Renal cortex interstitium (tissue), 11 donors: Measurements from ENCODE around the gene PALM3. TPM values are rescaled to one million over a fixed set of nuclear protein-coding genes. Genes with fewer than 3 reads are reported as not detected.
"Not testable (repeated sequence)": the region's sequence is repeated elsewhere in the genome, so short reads cannot be mapped to it uniquely, and the experiment has no call there.

ENCODE experiments used
- DNase-seq, 11 donors: peaks; one replicate each; pipeline ENCODE4 v3.0.0-alpha.2; 2013; ENCODE audit warnings: low read depth in 9 of 11, low spot score in 4 of 11; ENCODE audit errors: extremely low read depth in 1 of 11
- polyA plus RNA-seq, 3 donors: library from polyadenylated mRNA; unstranded; fragments of 120-200 nt; gene quantifications; one replicate each; pipeline ENCODE4 v1.2.1, GENCODE V29; 2013; ENCODE audit not compliant: insufficient read length in 3 of 3

Gene PALM3
- polyA plus RNA-seq, 3 donors, result 16.3 to 31.4 (median 20.1) TPM

GRCh38 chr19:14050961-14051360 lies 10.9 kb downstream of the PALM3 start:
- DNase-seq, result not testable (repeated sequence)

GRCh38 chr19:14050512-14050911 lies 11.4 kb downstream of the PALM3 start:
- DNase-seq, result no peak

- no peak for DNase-seq
Observed at GRCh38 chr19:14048443-14049153, 13.3 kb downstream of the PALM3 start.

DNA sequence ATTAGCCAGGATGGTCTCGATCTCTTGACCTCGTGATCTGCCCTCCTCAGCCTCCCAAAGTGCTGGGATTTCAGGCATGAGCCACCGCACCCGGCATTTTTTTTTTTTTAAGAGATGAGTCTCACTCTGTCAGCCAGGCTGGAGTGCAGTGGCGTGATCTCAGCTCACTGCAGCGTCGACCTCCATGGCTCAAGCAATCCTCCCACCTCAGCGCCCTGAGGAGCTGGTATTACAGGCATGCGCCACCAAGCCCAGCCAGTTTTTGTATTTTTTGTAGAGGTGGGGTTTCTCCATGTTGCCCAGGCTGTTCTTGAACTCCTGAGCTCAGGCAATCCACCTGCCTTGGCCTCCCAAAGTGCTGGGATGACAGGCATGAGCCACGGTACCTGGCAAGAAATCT lies 14.0 kb downstream of the PALM3 start:
- not testable (repeated sequence) for DNase-seq

GRCh38 chr19:14042659-14043608 lies 18.9 kb downstream of the PALM3 start:
- DNase-seq, result peak in 7 of 11 donors; percentile 60 to 83 (median 75)

- no peak for DNase-seq
Observed at GRCh38 chr19:14039181-14039580, 22.7 kb downstream of the PALM3 start.

DNA sequence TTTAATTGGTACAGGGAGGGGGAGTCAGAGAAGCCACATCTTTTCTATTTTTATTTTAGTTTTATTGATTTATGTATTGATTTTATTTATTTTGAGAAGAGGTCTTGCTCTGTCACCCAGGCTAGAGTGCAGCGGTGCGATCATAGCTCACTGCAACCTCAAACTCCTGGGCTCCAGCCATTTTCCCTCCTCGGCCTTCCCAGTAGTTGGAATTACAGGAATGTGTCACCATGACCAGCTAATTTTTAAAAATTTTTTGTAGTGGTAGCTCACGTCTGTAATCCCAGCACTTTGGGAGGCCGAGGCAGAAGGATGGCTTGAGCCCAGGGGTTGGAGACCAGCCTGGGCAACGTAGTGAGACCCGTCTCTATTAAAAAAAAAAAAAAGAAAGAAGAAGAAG lies 26.2 kb downstream of the PALM3 start:
- DNase-seq, result no peak

DNA sequence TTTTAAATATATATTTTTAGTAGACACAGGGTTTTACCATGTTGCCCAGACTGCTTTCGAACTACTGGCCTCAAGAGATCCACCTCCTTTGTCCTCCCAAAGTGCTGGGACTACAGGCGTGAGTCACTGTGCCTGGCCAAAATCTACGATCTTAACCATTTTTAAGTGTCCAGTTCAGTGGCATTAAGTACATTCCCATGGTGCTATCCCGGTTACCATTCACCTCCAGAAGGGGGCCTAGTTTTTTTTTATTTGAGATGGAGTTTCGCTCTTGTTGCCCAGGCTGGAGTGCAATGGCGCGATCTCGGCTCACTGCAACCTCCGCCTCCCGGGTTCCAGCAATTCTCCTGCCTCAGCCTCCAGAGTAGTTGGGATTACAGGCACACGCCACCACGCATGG lies 26.7 kb downstream of the PALM3 start:
- not testable (repeated sequence) for DNase-seq

DNA sequence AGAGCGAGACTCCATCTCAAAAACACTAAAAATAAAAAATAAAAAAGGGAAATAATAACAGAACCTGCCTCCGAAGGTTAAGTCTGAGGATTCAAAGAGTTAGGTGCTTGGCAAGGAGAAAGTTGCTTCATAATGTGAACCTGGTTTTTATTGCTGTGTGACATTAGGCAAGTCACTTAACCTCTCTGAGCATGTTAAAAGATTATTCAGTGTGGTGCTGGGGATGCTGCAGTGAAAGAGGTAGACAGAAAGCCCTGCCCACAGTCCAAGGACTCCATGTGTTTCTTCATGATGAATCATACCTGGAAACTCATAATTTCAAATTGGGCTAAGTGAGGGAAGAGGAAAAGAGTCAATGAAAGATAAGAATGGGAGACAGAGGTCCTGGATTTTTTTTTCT lies 27.9 kb downstream of the PALM3 start:
- DNase-seq, result no peak

- peak in 7 of 11 donors; percentile 44 to 57 (median 51) for DNase-seq
Observed at GRCh38 chr19:14031719-14032480, 30.0 kb downstream of the PALM3 start, which contains the start of gene IL27RA. Gene IL27RA, plus strand, starts transcription at chr19:14031762. Its CDS starts 111 bp downstream, at chr19:14031873.

DNA sequence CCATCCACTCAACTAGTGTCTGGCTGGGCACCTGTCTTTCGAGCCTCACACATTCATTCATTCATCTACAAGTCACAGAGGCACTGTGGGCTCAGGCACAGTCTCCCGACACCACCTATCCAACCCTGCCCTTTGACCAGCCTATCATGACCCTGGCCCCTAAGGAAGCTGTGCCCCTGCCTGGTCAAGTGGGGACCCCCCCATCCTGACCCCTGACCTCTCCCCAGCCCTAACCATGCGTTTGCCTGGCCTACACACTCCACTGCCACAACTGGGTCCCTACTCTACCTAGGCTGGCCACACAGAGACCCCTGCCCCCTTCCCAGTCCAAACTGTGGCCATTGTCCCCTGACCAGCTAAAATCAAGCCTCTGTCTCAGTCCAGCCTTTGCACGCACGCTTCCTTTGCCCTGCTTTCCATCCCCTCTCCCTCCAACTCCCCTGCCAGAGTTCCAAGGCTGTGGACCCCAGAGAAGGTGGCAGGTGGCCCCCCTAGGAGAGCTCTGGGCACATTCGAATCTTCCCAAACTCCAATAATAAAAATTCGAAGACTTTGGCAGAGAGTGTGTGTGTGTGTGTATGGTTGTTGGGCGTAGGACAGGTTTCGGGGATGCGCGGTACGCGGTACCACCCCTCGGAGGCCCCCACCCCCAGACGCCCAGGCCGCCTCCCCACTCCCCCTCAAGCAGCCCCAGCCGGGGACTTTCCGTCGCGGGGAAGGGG lies 30.7 kb downstream of the PALM3 start:
- no peak for DNase-seq

GRCh38 chr19:14028901-14029300 lies 33.0 kb downstream of the PALM3 start:
- no peak for DNase-seq

DNA sequence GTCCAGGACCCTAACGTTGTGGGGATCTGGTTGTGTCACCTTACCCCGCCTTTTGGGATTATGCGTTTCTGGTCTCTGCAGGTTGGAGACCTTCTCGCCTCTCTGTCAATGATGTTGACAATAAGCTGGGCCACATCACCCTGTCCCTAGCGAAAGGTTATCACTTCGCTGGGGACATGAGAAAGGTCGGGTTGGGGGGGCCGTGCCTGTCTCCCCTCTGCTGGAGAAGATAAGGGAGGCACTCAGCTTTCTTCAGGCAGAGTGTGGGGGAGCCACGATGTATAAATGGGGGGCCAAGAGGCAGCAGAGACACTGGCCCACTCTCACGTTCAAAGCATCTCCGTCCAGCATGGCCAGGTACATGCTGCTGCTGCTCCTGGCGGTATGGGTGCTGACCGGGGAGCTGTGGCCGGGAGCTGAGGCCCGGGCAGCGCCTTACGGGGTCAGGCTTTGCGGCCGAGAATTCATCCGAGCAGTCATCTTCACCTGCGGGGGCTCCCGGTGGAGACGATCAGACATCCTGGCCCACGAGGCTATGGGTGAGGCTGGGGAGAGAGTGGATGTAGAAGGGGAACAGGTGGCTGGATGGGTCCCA lies 33.9 kb downstream of the PALM3 start, which contains the start of gene RLN3:
Gene RLN3 (plus strand): TSS at position 293 of the 595 bp plus-strand sequence. CDS start 57 bp downstream, at position 350.
- no peak for DNase-seq

DNA sequence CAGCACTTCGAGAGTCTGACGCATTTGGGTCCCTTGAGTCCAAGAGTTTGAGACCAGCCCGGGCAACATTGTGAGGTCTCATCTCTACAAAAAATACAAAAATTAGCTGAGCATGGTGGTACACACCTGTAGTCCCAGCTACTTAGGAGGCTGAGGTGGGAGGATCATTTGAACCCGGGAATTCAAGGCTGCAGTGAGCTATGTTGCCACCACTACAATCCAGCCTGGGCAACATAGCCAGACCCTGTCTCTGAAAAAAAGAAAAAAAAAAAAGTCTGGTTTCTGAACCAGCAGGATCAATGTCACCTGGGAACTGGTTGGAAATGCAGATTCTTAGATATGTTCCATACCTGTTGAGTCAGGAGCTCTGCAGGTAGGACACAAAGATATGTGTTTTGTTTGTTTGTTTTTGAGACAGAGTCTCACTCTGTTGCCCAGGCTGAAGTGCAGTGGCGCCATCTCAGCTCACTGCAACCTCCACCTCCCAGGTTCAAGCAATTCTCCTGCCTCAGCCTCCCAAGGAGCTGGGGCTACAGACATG lies 35.2 kb downstream of the PALM3 start:
- not testable (repeated sequence) for DNase-seq

DNA sequence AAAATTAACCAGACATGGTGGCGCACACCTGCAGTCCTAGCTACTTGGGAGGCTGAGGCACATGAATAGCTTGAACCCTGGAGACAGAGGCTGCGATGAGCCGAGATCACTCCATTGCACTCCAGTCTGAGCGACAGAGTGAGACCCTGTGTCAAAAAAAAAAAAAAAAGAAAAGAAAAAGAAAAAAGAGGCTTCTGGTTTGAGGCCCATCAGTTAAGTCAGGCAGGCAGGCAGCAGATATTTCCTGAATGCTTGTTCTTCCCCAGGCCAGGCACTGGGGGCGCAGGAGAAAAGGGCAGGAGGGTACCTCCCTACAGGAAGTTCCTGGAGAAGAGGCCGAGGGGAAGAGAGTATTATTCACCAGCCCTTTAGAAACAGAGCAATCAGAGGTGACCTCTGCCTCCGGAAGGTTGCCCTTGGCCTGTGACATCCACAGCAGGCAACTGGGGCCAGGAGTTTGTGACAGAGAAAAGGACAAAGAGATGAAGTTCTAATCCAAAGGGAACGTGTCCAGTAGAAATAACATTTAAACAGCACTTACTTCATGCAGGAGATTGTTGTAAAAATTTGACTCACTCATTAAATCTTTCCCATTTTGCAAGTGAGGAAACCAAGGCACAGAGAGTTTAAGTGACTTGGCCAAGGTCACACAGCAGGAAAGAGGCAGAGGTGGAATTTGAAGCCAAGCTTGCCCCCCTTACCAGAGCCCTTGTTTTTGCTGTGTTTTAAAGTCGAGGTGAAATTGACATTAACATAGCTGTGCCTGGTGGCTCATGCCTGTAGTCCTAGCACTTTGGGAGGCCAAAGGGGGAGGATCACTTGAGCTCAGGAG lies 38.3 kb downstream of the PALM3 start:
- no peak for DNase-seq

DNA sequence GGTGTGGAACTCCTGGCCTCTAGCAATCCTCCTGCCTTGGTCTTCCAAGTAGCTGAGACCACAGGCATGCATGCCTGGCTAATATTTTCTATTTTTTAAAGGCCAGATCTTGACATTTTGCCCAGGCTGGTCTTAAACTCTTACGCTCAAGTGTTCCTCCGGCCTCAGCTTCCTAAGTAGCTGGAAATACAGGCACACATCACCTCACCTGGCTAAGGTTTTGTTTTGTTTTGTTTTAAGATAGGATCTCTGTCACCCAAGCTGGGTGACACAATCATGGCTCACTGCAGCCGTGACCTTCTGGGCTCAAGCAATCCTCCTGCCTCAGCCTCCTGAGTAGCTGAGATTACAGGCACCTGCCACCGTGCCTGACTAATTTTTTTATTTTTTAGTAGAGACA lies 39.4 kb downstream of the PALM3 start:
- no peak for DNase-seq

DNA sequence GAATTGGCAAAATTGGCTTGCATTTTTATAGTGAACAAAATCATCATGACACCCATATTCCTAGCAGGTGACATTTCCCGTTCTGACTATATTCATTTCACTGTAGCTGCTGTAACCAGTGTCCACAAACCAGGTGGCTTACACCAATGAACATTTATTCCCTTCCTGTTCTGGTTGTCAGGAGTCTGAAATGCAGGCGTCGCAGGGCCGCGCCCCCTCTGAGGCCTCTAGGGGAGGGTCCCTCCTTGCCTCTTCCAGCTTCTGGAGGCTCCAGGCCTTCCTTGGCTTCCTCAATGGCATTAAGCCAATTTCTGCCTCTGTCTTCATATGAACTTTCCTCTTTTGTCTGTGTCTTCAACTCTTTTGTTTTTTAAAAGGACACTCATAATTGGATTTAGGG lies 40.4 kb downstream of the PALM3 start:
- no peak for DNase-seq
